ENCODE data around the gene COBLL1.

The COBLL1 gene

GRCh38 chr2:164688896-164689419 is 152.7 kb downstream of the COBLL1 start:
- TF ChIP-seq CTCF (IDR thresholded peaks at IDR 0.05; ENCODE audit: control extremely low read depth, extremely low read depth, low read depth, missing control alignments), result no peak
- POLR2A ChIA-PET, result no interaction called here
- CTCF ChIA-PET, result no interaction called here
- no peak for DNase-seq (ENCODE audit: extremely low spot score)

GRCh38 chr2:164681009-164681408 is 160.6 kb downstream of the COBLL1 start:
- no peak for DNase-seq (ENCODE audit: extremely low spot score)
- ChIA-PET CTCF (no interaction called here), POLR2A (no interaction called here)
- no peak for TF ChIP-seq CTCF (IDR thresholded peaks at IDR 0.05; ENCODE audit: control extremely low read depth, extremely low read depth, low read depth, missing control alignments)

- ChIA-PET CTCF (no interaction called here), POLR2A (no interaction called here)
- TF ChIP-seq CTCF (IDR thresholded peaks at IDR 0.05; ENCODE audit: control extremely low read depth, extremely low read depth, low read depth, missing control alignments), result no peak
- no peak for DNase-seq (ENCODE audit: extremely low spot score)
These were observed 162.9 kb downstream of the COBLL1 start for GRCh38 chr2:164678631-164679149.

- no peak for DNase-seq (ENCODE audit: extremely low spot score)
- ChIA-PET CTCF (no interaction called here), POLR2A (no interaction called here)
- no peak for TF ChIP-seq CTCF (IDR thresholded peaks at IDR 0.05; ENCODE audit: control extremely low read depth, extremely low read depth, low read depth, missing control alignments)
These were observed 163.9 kb downstream of the COBLL1 start for GRCh38 chr2:164677733-164678132.

GRCh38 chr2:164677271-164677670 is 164.4 kb downstream of the COBLL1 start:
- ChIA-PET CTCF (no interaction called here), POLR2A (no interaction called here)
- no peak for TF ChIP-seq CTCF (IDR thresholded peaks at IDR 0.05; ENCODE audit: control extremely low read depth, extremely low read depth, low read depth, missing control alignments)
- no peak for DNase-seq (ENCODE audit: extremely low spot score)

- POLR2A ChIA-PET, result no interaction called here
- no peak for DNase-seq (ENCODE audit: extremely low spot score)
- no peak for TF ChIP-seq CTCF (IDR thresholded peaks at IDR 0.05; ENCODE audit: control extremely low read depth, extremely low read depth, low read depth, missing control alignments)
- CTCF ChIA-PET, result interaction anchor here (1.0 kb wide), 1 partner anchor 15 kb away, joined by 3 read pairs; no protein-coding TSS in a partner anchor
These were observed 165.9 kb downstream of the COBLL1 start for GRCh38 chr2:164675687-164676086.

All from GM10248 (cell line).